Activated CD4-positive, alpha-beta T cell treated with anti-CD3 and anti-CD28 coated beads, Interleukin-2, amount 50 U/mL, for 1 hour (primary cell): ENCODE results near the gene JAML.

Experiments used
- DNase-seq: peaks from one replicate; pipeline ENCODE4 v3.0.0-alpha.2; 2020

JAML gene

GRCh38 chr11:118239509-118240205, 14.8 kb upstream of the JAML start:
- DNase-seq: no peak

- DNase-seq: no peak
Measured at GRCh38 chr11:118238929-118239328, 14.1 kb upstream of the JAML start.

GRCh38 chr11:118238421-118238820, 13.6 kb upstream of the JAML start:
- DNase-seq: no peak

GRCh38 chr11:118236170-118236569, 11.4 kb upstream of the JAML start:
- no peak for DNase-seq

- DNase-seq: no peak
Measured at GRCh38 chr11:118234833-118235232, 10.0 kb upstream of the JAML start.

- no peak for DNase-seq
Measured at GRCh38 chr11:118233850-118234249, 9.0 kb upstream of the JAML start.

GRCh38 chr11:118233377-118233776, 8.6 kb upstream of the JAML start:
- DNase-seq: no peak

GRCh38 chr11:118232659-118233058, 7.8 kb upstream of the JAML start:
- DNase-seq: no peak

- DNase-seq: no peak
Measured at GRCh38 chr11:118231461-118231860, 6.7 kb upstream of the JAML start.

GRCh38 chr11:118230088-118230487, 5.3 kb upstream of the JAML start:
- peak; percentile 51 for DNase-seq

- no peak for DNase-seq
Measured at GRCh38 chr11:118229274-118229847, 4.5 kb upstream of the JAML start.

GRCh38 chr11:118227865-118228785, 3.3 kb upstream of the JAML start:
- DNase-seq: no peak

GRCh38 chr11:118226781-118227180, 2.0 kb upstream of the JAML start:
- DNase-seq: no peak

GRCh38 chr11:118226296-118226695, 1.5 kb upstream of the JAML start:
- DNase-seq: no peak

GRCh38 chr11:118223992-118224391, 819 bp downstream of the JAML start:
- DNase-seq: peak; percentile 21

GRCh38 chr11:118223570-118223969, 1.2 kb downstream of the JAML start:
- DNase-seq: no peak

GRCh38 chr11:118222437-118222836, 2.4 kb downstream of the JAML start:
- DNase-seq: no peak

- DNase-seq: no peak
Measured at GRCh38 chr11:118221419-118221818, 3.4 kb downstream of the JAML start.

GRCh38 chr11:118219732-118220131, 5.1 kb downstream of the JAML start:
- no peak for DNase-seq

GRCh38 chr11:118219244-118219643, 5.6 kb downstream of the JAML start:
- DNase-seq: no peak

GRCh38 chr11:118217575-118217974, 7.2 kb downstream of the JAML start:
- DNase-seq: no peak

- peak; percentile 38 for DNase-seq
Measured at GRCh38 chr11:118216621-118217481, 8.0 kb downstream of the JAML start.

- no peak for DNase-seq
Measured at GRCh38 chr11:118215765-118216164, 9.0 kb downstream of the JAML start.
